Measurements from ENCODE around the gene SKAP1. TPM values are rescaled to one million over a fixed set of nuclear protein-coding genes. Genes with fewer than 3 reads are reported as not detected.

The SKAP1 gene
- total RNA-seq, 4 donors from 2014 or later: not detected

GRCh38 chr17:48444516-48445247 lies 14.7 kb upstream of the SKAP1 start:
- no peak for ATAC-seq
- Histone ChIP-seq H3K4me1 (no peaks in the 10 kb centered on the region), H3K9me3 (no peaks in the 10 kb centered on the region), H3K36me3 (no peaks in the 10 kb centered on the region), H3K4me3 (no peak overlapping the region), H3K27ac (no peak overlapping the region), H3K27me3 (peaks cover 7 to 10% (median 8%) of the 10 kb centered on the region in 3 donors)
- no peak for DNase-seq
- intact Hi-C loops (cut with DNase I; ENCODE audit: low total_unique reads) (no loop called here), in situ Hi-C loops (cut with MboI; ENCODE audit: low sequenced_read_pairs in 4 of 4) (no loop called here)
- TF ChIP-seq CTCF (IDR thresholded peaks at IDR 0.05 in 4 of 5, conservative IDR thresholded peaks at IDR 0.05 in 1 of 5) (no peak), POLR2A (IDR thresholded peaks at IDR 0.05) (no peak)

- Histone ChIP-seq H3K9me3 (no peaks in the 10 kb centered on the region), H3K27me3 (peaks cover 7 to 10% (median 8%) of the 10 kb centered on the region in 3 donors), H3K27ac (no peak overlapping the region), H3K4me3 (no peak overlapping the region), H3K4me1 (no peaks in the 10 kb centered on the region), H3K36me3 (no peaks in the 10 kb centered on the region)
- TF ChIP-seq CTCF (IDR thresholded peaks at IDR 0.05 in 4 of 5, conservative IDR thresholded peaks at IDR 0.05 in 1 of 5): no peak
- no peak for TF ChIP-seq POLR2A (IDR thresholded peaks at IDR 0.05)
- ATAC-seq (no peak), DNase-seq (no peak)
- intact Hi-C loops (cut with DNase I; ENCODE audit: low total_unique reads): no loop called here
- in situ Hi-C loops (cut with MboI; ENCODE audit: low sequenced_read_pairs in 4 of 4): no loop called here
Observed at GRCh38 chr17:48443712-48444111, 13.7 kb upstream of the SKAP1 start.

- DNase-seq (no peak), ATAC-seq (no peak)
- TF ChIP-seq CTCF (IDR thresholded peaks at IDR 0.05 in 4 of 5, conservative IDR thresholded peaks at IDR 0.05 in 1 of 5) (no peak), POLR2A (IDR thresholded peaks at IDR 0.05) (no peak)
- intact Hi-C loops (cut with DNase I; ENCODE audit: low total_unique reads) (no loop called here), in situ Hi-C loops (cut with MboI; ENCODE audit: low sequenced_read_pairs in 4 of 4) (no loop called here)
- H3K4me1 ChIP-seq: no peaks in the 10 kb centered on the region
- H3K9me3 ChIP-seq: no peaks in the 10 kb centered on the region
- no peaks in the 10 kb centered on the region for H3K36me3 ChIP-seq
- peaks cover 4 to 10% (median 7%) of the 10 kb centered on the region in 3 donors for H3K27me3 ChIP-seq
- no peak overlapping the region for H3K27ac ChIP-seq
- no peak overlapping the region for H3K4me3 ChIP-seq
Observed at GRCh38 chr17:48442819-48443218, 12.8 kb upstream of the SKAP1 start.

GRCh38 chr17:48441862-48442261 lies 11.8 kb upstream of the SKAP1 start:
- Histone ChIP-seq H3K4me1 (no peaks in the 10 kb centered on the region), H3K36me3 (no peaks in the 10 kb centered on the region), H3K9me3 (no peaks in the 10 kb centered on the region), H3K27ac (no peak overlapping the region), H3K27me3 (peaks cover 4 to 10% (median 7%) of the 10 kb centered on the region in 3 donors), H3K4me3 (no peak overlapping the region)
- DNase-seq (no peak), ATAC-seq (no peak)
- intact Hi-C loops (cut with DNase I; ENCODE audit: low total_unique reads): no loop called here
- in situ Hi-C loops (cut with MboI; ENCODE audit: low sequenced_read_pairs in 4 of 4): no loop called here
- TF ChIP-seq CTCF (IDR thresholded peaks at IDR 0.05 in 4 of 5, conservative IDR thresholded peaks at IDR 0.05 in 1 of 5) (no peak), POLR2A (IDR thresholded peaks at IDR 0.05) (no peak)

All from gastrocnemius medialis (tissue), 4 donors.